OCI-LY7 (cell line): ENCODE data around the gene LCK. TPM values are rescaled to one million over a fixed set of nuclear protein-coding genes. Genes with fewer than 3 reads are reported as not detected.

Experiments
- BruUV-seq: library from RNA; stranded (reverse); fragments of 400-500 nt; replicated peaks from 2 replicates; lab custom pipeline; 2021; lab: Mats Ljungman, UMichigan
- CTCF ChIA-PET: fragments of 300-600 bp; sonication (Branson Sonifier 250); formaldehyde crosslinking; loops from one replicate; lab custom pipeline; 2022; ENCODE audit warnings: antibody characterized with exemption; ENCODE audit not compliant: unreplicated experiment; lab: Charles Lee
- POLR2A ChIA-PET: fragments of 300-600 bp; sonication (Branson Sonifier 250); formaldehyde crosslinking; loops from one replicate; lab custom pipeline; 2022; ENCODE audit warnings: antibody characterized with exemption; lab: Charles Lee
- DNase-seq: peaks from one replicate; pipeline ENCODE4 v3.0.0-alpha.2; 2015; ENCODE audit warnings: low spot score
- H2AFZ ChIP-seq: fragments of 200-600 bp; sonication (generic), shearing (Covaris generic); 2 replicates; pipeline ENCODE4 v1.6.1; 2014; ENCODE audit warnings: mild to moderate bottlenecking, antibody characterized with exemption, low read length, moderate library complexity
- H3K27ac ChIP-seq: fragments of 200-600 bp; sonication (generic); 2 replicates; pipeline ENCODE4 v1.5.1; 2014; ENCODE audit warnings: mixed run types, low read depth, mild to moderate bottlenecking, moderate library complexity, low read length, inconsistent platforms; ENCODE audit not compliant: poor library complexity, severe bottlenecking
- H3K36me3 ChIP-seq: fragments of 200-600 bp; sonication (generic); 2 replicates; pipeline ENCODE4 v1.6.1; 2014; ENCODE audit warnings: mild to moderate bottlenecking, antibody characterized with exemption, low read length, moderate library complexity, mixed read lengths; ENCODE audit not compliant: insufficient read depth
- H3K4me1 ChIP-seq: fragments of 200-600 bp; sonication (generic); 2 replicates; pipeline ENCODE4 v1.5.1; 2014; ENCODE audit warnings: mild to moderate bottlenecking, low read length; ENCODE audit not compliant: insufficient read depth, poor library complexity, severe bottlenecking
- H3K4me2 ChIP-seq: fragments of 200-600 bp; sonication (generic); 2 replicates; pipeline ENCODE4 v1.6.1; 2014; ENCODE audit warnings: mild to moderate bottlenecking, low read length
- H3K4me3 ChIP-seq: fragments of 200-600 bp; sonication (generic); 2 replicates; pipeline ENCODE4 v1.5.1; 2014; ENCODE audit warnings: mild to moderate bottlenecking, low read depth, low read length; ENCODE audit not compliant: poor library complexity, severe bottlenecking
- H3K79me2 ChIP-seq: fragments of 200-600 bp; sonication (generic); 2 replicates; pipeline ENCODE4 v1.6.1; 2016; ENCODE audit warnings: low read depth, mild to moderate bottlenecking, low read length, moderate library complexity, mixed read lengths; ENCODE audit not compliant: insufficient read depth
- H3K9me2 ChIP-seq: fragments of 200-600 bp; sonication (generic); 2 replicates; pipeline ENCODE4 v1.6.1; 2016; ENCODE audit warnings: mild to moderate bottlenecking, low read length, mixed read lengths; ENCODE audit not compliant: insufficient read depth
- H3K9me3 ChIP-seq: fragments of 200-600 bp; sonication (generic); 2 replicates; pipeline ENCODE4 v1.6.1; 2014; ENCODE audit warnings: mild to moderate bottlenecking, mixed run types, low read length, mixed read lengths
- H4K20me1 ChIP-seq: fragments of 200-600 bp; sonication (generic); 2 replicates; pipeline ENCODE4 v1.6.1; 2014; ENCODE audit warnings: mild to moderate bottlenecking, antibody characterized with exemption, low read length, moderate library complexity, mixed read lengths; ENCODE audit not compliant: insufficient read depth
- CTCF ChIP-seq: fragments of 200-600 bp; sonication (generic); conservative IDR thresholded peaks from 2 replicates; pipeline ENCODE4 v1.5.1; 2014; ENCODE audit warnings: mild to moderate bottlenecking, antibody characterized with exemption, low read length, moderate library complexity, mixed read lengths
- EZH2phosphoT487 ChIP-seq: fragments of 200-600 bp; sonication (generic); IDR thresholded peaks from 2 replicates; pipeline ENCODE4 v1.6.1; 2018; ENCODE audit warnings: low read depth, borderline replicate concordance, mild to moderate bottlenecking, mixed run types, antibody characterized with exemption, low read length, moderate library complexity, mixed read lengths
- intact Hi-C: fragments of 100-400 bp; cut with micrococcal nuclease; formaldehyde crosslinking; loops from one replicate; pipeline ENCODE4 v1.10.0; 2022; ENCODE audit not compliant: unreplicated experiment
- total RNA-seq, 2 experiments: library from RNA; depleted of rRNA in 1 of 2; stranded (reverse); fragments of >200 nt in 1 of 2; shearing (Covaris generic) in 1 of 2; gene quantifications; 2 replicates each; pipeline ENCODE4 v1.2.3, GENCODE V29; 2014 to 2022

The LCK gene
- total RNA-seq, 2 experiments from 2014 or later: 146 to 218 TPM

GRCh38 chr1:32269744-32270143 is 18.7 kb downstream of the LCK start:
- H2AFZ ChIP-seq: no peak overlapping the region
- H3K9me2 ChIP-seq: no peaks in the 10 kb centered on the region
- H3K4me1 ChIP-seq: peaks cover 72% of the 10 kb centered on the region
- DNase-seq: no peak
- TF ChIP-seq EZH2phosphoT487 (no peak), CTCF (no peak)
- H4K20me1 ChIP-seq: no peaks in the 10 kb centered on the region
- peaks cover 35% of the 10 kb centered on the region; the same call in 1 of the 2 replicates for H3K79me2 ChIP-seq
- intact Hi-C loops: no loop called here
- no peaks in the 10 kb centered on the region for H3K9me3 ChIP-seq
- H3K4me3 ChIP-seq: no peak overlapping the region
- peak overlapping the region; percentile 36 for H3K27ac ChIP-seq
- ChIA-PET CTCF (no interaction called here), POLR2A (interaction anchor here (0.5 to 1.8 kb wide), 5 partner anchors 11 to 69 kb away, joined by 3 to 7 read pairs (median 3); no protein-coding TSS in a partner anchor)
- no peak overlapping the region for H3K4me2 ChIP-seq
- no TSS peak for BruUV-seq
- peaks cover 16% of the 10 kb centered on the region for H3K36me3 ChIP-seq

GRCh38 chr1:32272557-32273390 is 21.7 kb downstream of the LCK start:
- POLR2A ChIA-PET: interaction anchor here (1.7 to 1.9 kb wide), 3 partner anchors 7 to 24 kb away, joined by 4 to 9 read pairs (median 8); no protein-coding TSS in a partner anchor
- no peak for TF ChIP-seq CTCF
- no peak for TF ChIP-seq EZH2phosphoT487
- Histone ChIP-seq H3K4me1 (peaks cover 51% of the 10 kb centered on the region), H3K4me2 (peak overlapping the region; percentile 80), H3K9me2 (no peaks in the 10 kb centered on the region), H3K36me3 (peaks cover 36% of the 10 kb centered on the region), H3K27ac (peak overlapping the region; percentile 91), H3K4me3 (peak overlapping the region; percentile 71), H4K20me1 (no peaks in the 10 kb centered on the region), H2AFZ (no peak overlapping the region), H3K79me2 (peaks cover 26% of the 10 kb centered on the region; the same call in 1 of the 2 replicates), H3K9me3 (no peaks in the 10 kb centered on the region)
- intact Hi-C loops: no loop called here
- DNase-seq: no peak
- CTCF ChIA-PET: no interaction called here
- BruUV-seq: no TSS peak
